ENCODE measurements around the gene SGCD.

DNA sequence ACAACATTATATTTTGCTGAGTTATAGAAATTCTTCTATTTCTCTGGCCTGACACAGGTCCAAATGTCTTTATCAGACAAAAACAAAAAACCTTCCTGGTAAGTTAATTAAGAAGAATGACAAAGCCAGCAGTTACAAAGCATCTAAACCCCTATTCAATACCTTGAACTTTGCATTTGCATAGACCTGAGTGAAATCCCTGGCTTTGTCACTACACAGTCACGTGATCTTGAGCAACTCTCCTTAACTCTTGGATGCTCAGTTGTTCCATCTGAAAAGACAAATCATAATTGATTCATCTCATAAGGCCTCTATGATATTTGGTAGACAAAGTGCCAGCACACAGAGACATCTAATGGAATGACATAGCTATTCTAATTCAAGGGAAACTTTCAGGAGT lies 356.5 kb downstream of the SGCD start:
- no peak for TF ChIP-seq POLR2AphosphoS5 (IDR thresholded peaks at IDR 0.05; ENCODE audit: low read depth, low read length)
- TF ChIP-seq POLR2A (IDR thresholded peaks at IDR 0.05; ENCODE audit: low read depth, low read length) = no peak
- no peak for TF ChIP-seq TAF1 (IDR thresholded peaks at IDR 0.05; ENCODE audit: low read depth, low read length)
- no peak for TF ChIP-seq POU2F2 (IDR thresholded peaks at IDR 0.05; ENCODE audit: low read depth, low read length)
- TF ChIP-seq SPI1 (IDR thresholded peaks at IDR 0.05; ENCODE audit: low read depth, low read length) = no peak
- TF ChIP-seq PAX5 (IDR thresholded peaks at IDR 0.05; ENCODE audit: insufficient read depth, low read length, severe bottlenecking) = no peak

Data from GM12891 (cell line).